Endothelial cell of umbilical vein (primary cell): ENCODE results near the gene HDAC5. TPM values are rescaled to one million over a fixed set of nuclear protein-coding genes. Genes with fewer than 3 reads are reported as not detected.

Experiments
- BruUV-seq: library from RNA; stranded (reverse); fragments of 400-500 nt; replicated peaks from 2 replicates; lab custom pipeline; 2021; lab: Mats Ljungman, UMichigan
- CTCF ChIA-PET: fragments of 300-600, 350-600 bp; sonication (Branson Sonifier 250); formaldehyde crosslinking; loops from one replicate; lab custom pipeline; 2021; ENCODE audit warnings: antibody characterized with exemption, inconsistent platforms; lab: Charles Lee
- POLR2A ChIA-PET: fragments of 300-600, 350-600 bp; sonication (Branson Sonifier 250); formaldehyde crosslinking; loops from one replicate; lab custom pipeline; 2021; ENCODE audit warnings: antibody characterized with exemption, inconsistent platforms; lab: Charles Lee
- DNase-seq: peaks from one replicate; pipeline ENCODE4 v3.0.0-alpha.2; 2011; ENCODE audit warnings: low read depth, low spot score
- FAIRE-seq: peaks from 2 replicates; lab custom pipeline; 2011; peaks lifted over from hg19 to GRCh38; lab: Jason Lieb, UNC
- H2AFZ ChIP-seq: 2 replicates; pipeline ENCODE4 v1.6.0; 2012; ENCODE audit warnings: low read depth, low read length, control low read depth, inconsistent platforms
- H3K27ac ChIP-seq: 2 replicates; pipeline ENCODE4 v1.5.1; 2011; ENCODE audit warnings: low read depth, mild to moderate bottlenecking, control low read depth, low read length, moderate library complexity; ENCODE audit not compliant: insufficient read depth
- H3K27me3 ChIP-seq, 2 experiments: 2 replicates each; pipeline versions ENCODE4 v1.6.0 to v1.6.1; 2011; ENCODE audit warnings: low read length in 2 of 2, mixed read lengths in 1 of 2; ENCODE audit not compliant: control insufficient read depth in 2 of 2, insufficient read depth in 2 of 2
- H3K36me3 ChIP-seq, 2 experiments: 2 replicates in 1 of 2; 3 replicates in 1 of 2; pipeline ENCODE4 v1.5.1; 2011; ENCODE audit warnings: low read length in 2 of 2, mild to moderate bottlenecking in 1 of 2, moderate library complexity in 1 of 2; ENCODE audit not compliant: control insufficient read depth in 2 of 2, insufficient read depth in 2 of 2; ENCODE audit errors: extremely low read depth in 1 of 2
- H3K4me1 ChIP-seq: 3 replicates; pipeline ENCODE4 v1.5.1; 2011; ENCODE audit warnings: mild to moderate bottlenecking, low read length; ENCODE audit not compliant: control insufficient read depth, insufficient read depth; ENCODE audit errors: extremely low read depth
- H3K4me2 ChIP-seq: 2 replicates; pipeline ENCODE4 v1.6.1; 2011; ENCODE audit warnings: low read length, control low read depth, mixed read lengths; ENCODE audit not compliant: insufficient read depth
- H3K4me3 ChIP-seq, 3 experiments: fragments of 200-600 bp in 1 of 3; sonication (generic), shearing (Covaris generic) in 1 of 3; replicated peaks in 1 of 3; 2 replicates each; pipeline ENCODE4 v1.5.1; 2011 to 2016; ENCODE audit warnings: control low read depth in 3 of 3, low read length in 3 of 3, mild to moderate bottlenecking in 2 of 3, inconsistent platforms in 1 of 3, low read depth in 1 of 3, moderate library complexity in 1 of 3; ENCODE audit not compliant: insufficient read depth in 1 of 3
- H3K79me2 ChIP-seq: 2 replicates; pipeline ENCODE4 v1.6.0; 2012; ENCODE audit warnings: low read length, inconsistent platforms; ENCODE audit not compliant: control insufficient read depth, insufficient read depth
- H3K9ac ChIP-seq: replicated peaks from 2 replicates; pipeline ENCODE3; 2011; ENCODE audit warnings: low read length, control low read depth; ENCODE audit not compliant: insufficient read depth; ENCODE audit errors: extremely low read depth
- H3K9me1 ChIP-seq: replicated peaks from 3 replicates; pipeline ENCODE4 v1.6.0; 2011; ENCODE audit warnings: mild to moderate bottlenecking, low read length; ENCODE audit not compliant: control insufficient read depth, insufficient read depth; ENCODE audit errors: extremely low read depth
- H3K9me3 ChIP-seq: replicated peaks from 2 replicates; pipeline ENCODE4 v1.5.1; 2012; ENCODE audit warnings: low read length, inconsistent platforms; ENCODE audit not compliant: control insufficient read depth, insufficient read depth
- H4K20me1 ChIP-seq: replicated peaks from 2 replicates; pipeline ENCODE3; 2011; ENCODE audit warnings: mild to moderate bottlenecking, low read length; ENCODE audit not compliant: control insufficient read depth, insufficient read depth; ENCODE audit errors: extremely low read depth
- FOS ChIP-seq: IDR thresholded peaks from 2 replicates; pipeline ENCODE4 v1.6.1; 2011; ENCODE audit warnings: mild to moderate bottlenecking, low read length, moderate library complexity, borderline replicate concordance; ENCODE audit not compliant: insufficient read depth
- MAX ChIP-seq: IDR thresholded peaks from 2 replicates; pipeline ENCODE4 v1.6.1; 2011; ENCODE audit not compliant: insufficient read depth, insufficient read length
- MYC ChIP-seq: IDR thresholded peaks from one replicate; pipeline ENCODE4 v1.6.1; 2011; ENCODE audit warnings: mild to moderate bottlenecking, low read depth, low read length
- POLR2A ChIP-seq: IDR thresholded peaks from 2 replicates; pipeline ENCODE4 v1.6.1; 2012; ENCODE audit warnings: low read depth, mild to moderate bottlenecking, control low read depth, low read length
- POLR2AphosphoS5 ChIP-seq: IDR thresholded peaks from 2 replicates; pipeline ENCODE4 v1.6.1; 2012; ENCODE audit warnings: low read depth, mild to moderate bottlenecking, control low read depth, low read length, moderate library complexity; ENCODE audit not compliant: insufficient read depth
- dilution Hi-C: fragments of 300-500 bp; cut with MboI; formaldehyde crosslinking; loops from one replicate; pipeline ENCODE4 v1.15.0; 2019; ENCODE audit warnings: low sequenced_read_pairs; ENCODE audit not compliant: extremely low pct_ligation_motif_present
- intact Hi-C: fragments of 100-400 bp; cut with micrococcal nuclease; formaldehyde crosslinking; loops from one replicate; pipeline ENCODE4 v1.10.0; 2022
- polyA plus RNA-seq, 4 experiments: library from polyadenylated mRNA; depleted of rRNA in 3 of 4; stranded (reverse) in 3 of 4; unstranded in 1 of 4; fragments of >200 nt; gene quantifications; 2 replicates each; pipeline versions ENCODE4 v1.2.1 to v1.2.3, GENCODE V29; 2011 to 2012; ENCODE audit warnings: missing spikeins in 1 of 4
- total RNA-seq: library from RNA; stranded (reverse); gene quantifications from 2 replicates; pipeline ENCODE4 v1.2.3, GENCODE V29; 2021

The HDAC5 gene
- total and polyA plus RNA-seq, 2 donors (not counting 3 experiments of a cell fraction or from before 2014, with no cell fraction given), result 35.4 to 40.4 TPM

- CTCF ChIA-PET, result interaction anchor here (0.7 to 2.4 kb wide), 6 partner anchors 13 to 53 kb away, joined by 3 to 12 read pairs (median 4); partner anchors contain the start of gene HDAC5
- dilution Hi-C loops, result no loop called here
- H3K4me2 ChIP-seq, result peak within 1 kb of the TSS; percentile 86
- H3K79me2 ChIP-seq, result peaks cover 17% of the 10 kb centered on the region
- peak within 1 kb of the TSS; percentile 73 for H2AFZ ChIP-seq
- H3K9me3 ChIP-seq, result no peaks in the 10 kb centered on the region
- H3K9ac ChIP-seq, result peak within 1 kb of the TSS; percentile 64
- H3K4me3 ChIP-seq, result peak within 1 kb of the TSS; percentile 42 to 81 (median 43)
- H3K36me3 ChIP-seq, result peaks cover 0 to 12% of the 10 kb centered on the region in 2 experiments
- peak within 1 kb of the TSS; percentile 54 for H3K27ac ChIP-seq
- peaks cover 20% of the 10 kb centered on the region for H3K4me1 ChIP-seq
- DNase-seq (peak; percentile 98), FAIRE-seq (peak; percentile 97)
- BruUV-seq, result no TSS peak
- POLR2A ChIA-PET, result no interaction called here
- TF ChIP-seq MYC, result peak; percentile 100
- peak; percentile 100 for TF ChIP-seq MAX
- TF ChIP-seq FOS, result no peak
- peak; percentile 96 for TF ChIP-seq POLR2A
- TF ChIP-seq POLR2AphosphoS5, result peak; percentile 94
- H4K20me1 ChIP-seq, result no peaks in the 10 kb centered on the region
- intact Hi-C loops, result loop anchor here (1.0 to 5.0 kb wide), 8 partner anchors 25 to 117 kb away; partner anchors contain the start of genes HDAC5, TMEM101 and TMUB2
- no peaks in the 10 kb centered on the region for H3K9me1 ChIP-seq
- no peaks in the 10 kb centered on the region for H3K27me3 ChIP-seq
These were observed 52.8 kb downstream of the HDAC5 start, which contains the start of gene G6PC3 for GRCh38 chr17:44070455-44071197. Gene G6PC3, plus strand, starts transcription at chr17:44070735. Its CDS starts 231 bp downstream, at chr17:44070966.
